Non-pigmented ciliary epithelial cell (primary cell): ENCODE results near the gene GALNT6.

ENCODE experiments used
- DNase-seq: peaks from one replicate; pipeline ENCODE4 v3.0.0-alpha.2; 2010; ENCODE audit warnings: low read depth

The GALNT6 gene, protein sequence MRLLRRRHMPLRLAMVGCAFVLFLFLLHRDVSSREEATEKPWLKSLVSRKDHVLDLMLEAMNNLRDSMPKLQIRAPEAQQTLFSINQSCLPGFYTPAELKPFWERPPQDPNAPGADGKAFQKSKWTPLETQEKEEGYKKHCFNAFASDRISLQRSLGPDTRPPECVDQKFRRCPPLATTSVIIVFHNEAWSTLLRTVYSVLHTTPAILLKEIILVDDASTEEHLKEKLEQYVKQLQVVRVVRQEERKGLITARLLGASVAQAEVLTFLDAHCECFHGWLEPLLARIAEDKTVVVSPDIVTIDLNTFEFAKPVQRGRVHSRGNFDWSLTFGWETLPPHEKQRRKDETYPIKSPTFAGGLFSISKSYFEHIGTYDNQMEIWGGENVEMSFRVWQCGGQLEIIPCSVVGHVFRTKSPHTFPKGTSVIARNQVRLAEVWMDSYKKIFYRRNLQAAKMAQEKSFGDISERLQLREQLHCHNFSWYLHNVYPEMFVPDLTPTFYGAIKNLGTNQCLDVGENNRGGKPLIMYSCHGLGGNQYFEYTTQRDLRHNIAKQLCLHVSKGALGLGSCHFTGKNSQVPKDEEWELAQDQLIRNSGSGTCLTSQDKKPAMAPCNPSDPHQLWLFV

DNA sequence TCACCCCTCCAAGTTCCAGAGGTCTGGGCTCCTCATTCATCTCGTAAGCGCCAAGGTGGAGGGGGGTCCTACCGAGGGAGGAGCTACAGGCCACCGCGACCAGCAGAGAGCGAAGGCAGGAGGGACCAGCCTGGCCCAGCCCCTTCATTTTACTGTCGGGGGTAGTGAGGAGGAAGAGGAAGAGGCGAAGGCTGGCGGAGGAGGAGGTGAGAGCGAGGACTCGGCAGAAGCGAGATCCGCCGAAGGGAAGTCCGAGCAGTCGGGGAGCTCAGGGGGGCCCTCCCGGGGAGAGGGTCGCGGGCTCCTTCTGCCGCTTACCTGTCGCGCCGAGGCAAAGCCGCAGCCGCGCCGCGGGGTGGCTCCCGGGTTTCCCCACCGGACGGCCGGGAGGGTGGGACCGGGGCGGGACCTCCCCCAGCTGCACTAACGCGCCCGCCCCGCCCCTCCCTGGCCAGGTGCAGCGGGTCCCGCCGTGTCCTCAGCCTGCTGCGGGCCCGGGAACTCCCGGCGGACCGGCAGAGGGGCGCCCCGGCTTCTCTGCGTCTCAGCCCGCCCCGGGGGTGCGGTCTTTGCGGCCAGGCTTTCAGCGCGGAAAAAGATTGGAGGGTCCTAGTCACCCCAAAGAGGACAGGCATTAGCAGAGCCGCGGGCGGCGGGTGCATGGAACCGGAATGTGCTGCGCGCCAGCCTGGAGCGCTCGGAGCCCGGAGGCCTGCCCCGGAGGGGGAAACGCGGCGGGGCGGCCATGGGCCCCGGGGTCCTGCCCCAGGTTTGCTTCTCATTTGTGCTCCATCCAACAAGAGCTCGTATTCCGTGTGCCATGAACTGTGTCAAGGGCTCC, at the start of gene GALNT6:
TSS of gene GALNT6 (minus strand) at position 124 of the 841 bp plus-strand sequence. CDS start 11,625 bp downstream, outside the sequence.
- DNase-seq = no peak

DNA sequence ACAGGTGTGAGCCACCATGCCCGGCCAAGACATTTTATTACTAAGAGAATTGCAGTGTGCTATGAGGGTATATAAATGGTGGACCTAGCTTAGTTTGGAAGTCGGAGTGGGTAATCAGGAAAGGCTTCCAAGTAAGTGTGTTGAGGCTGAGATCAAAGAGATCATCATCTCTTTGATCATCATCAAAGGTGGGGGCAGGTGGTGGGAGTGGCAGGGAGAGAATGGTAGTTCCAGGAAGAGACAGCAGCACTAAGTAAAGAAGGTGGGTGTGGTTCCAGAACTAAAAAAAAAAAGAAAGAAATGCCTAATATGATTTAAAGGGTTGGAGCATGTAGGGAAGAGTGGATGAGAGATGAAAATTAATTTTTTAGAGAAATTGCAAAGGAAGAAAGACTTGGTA, 48.1 kb upstream of the GALNT6 start:
- DNase-seq = no peak

DNA sequence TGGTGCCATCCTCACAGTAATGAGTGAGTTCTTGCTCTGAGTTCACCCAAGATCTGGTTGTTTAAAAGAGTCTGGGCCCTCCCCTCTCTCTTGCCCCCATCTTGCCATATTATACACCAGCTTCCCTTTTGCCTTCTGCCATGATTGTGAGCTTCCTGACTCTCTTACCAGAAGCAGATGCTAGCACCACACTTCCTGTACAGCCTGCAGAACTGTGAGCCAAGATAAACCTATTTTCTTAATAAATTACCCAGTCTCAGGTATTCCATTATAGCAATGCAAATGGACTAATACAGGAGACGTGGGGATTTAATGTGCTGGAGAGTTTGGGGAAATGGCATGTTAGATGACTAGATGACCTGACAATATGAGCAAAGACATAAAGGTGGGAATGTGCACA, 46.2 kb upstream of the GALNT6 start:
- DNase-seq = no peak

DNA sequence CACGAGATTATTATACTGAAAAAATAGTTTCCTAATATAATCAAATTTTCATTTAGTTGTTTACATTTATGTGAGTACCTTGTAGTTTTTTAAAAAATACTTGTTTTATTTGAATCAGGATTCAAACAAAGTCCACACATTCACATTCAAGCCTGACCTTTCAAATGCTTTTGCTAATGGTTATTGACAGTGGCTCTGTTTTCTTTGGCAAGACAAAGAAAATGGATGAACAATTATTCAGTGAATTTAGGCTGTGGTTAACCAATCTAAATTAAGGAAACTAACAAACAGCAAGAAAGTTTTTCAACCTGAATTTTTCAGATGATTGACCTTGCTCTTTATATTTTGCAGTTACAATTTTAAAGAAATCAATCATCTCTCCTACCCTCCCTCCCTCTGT, 43.1 kb upstream of the GALNT6 start:
- DNase-seq = no peak

- DNase-seq = no peak
These were observed 41.7 kb upstream of the GALNT6 start for GRCh38 chr12:51432921-51433320.

GRCh38 chr12:51430196-51430895, 39.1 kb upstream of the GALNT6 start:
- DNase-seq = no peak

GRCh38 chr12:51429700-51430099, 38.5 kb upstream of the GALNT6 start:
- no peak for DNase-seq

GRCh38 chr12:51428256-51428655, 37.0 kb upstream of the GALNT6 start:
- no peak for DNase-seq

- peak; percentile 28 for DNase-seq
These were observed 33.7 kb upstream of the GALNT6 start, which contains the start of gene SLC4A8 for GRCh38 chr12:51424662-51425539. Gene SLC4A8 (plus strand): TSS chr12:51424831. CDS start chr12:51424988, 157 bp downstream.

- no peak for DNase-seq
These were observed 33.0 kb upstream of the GALNT6 start for GRCh38 chr12:51424094-51424661.

- peak; percentile 36 for DNase-seq
These were observed 30.2 kb upstream of the GALNT6 start for GRCh38 chr12:51421266-51421884.

DNA sequence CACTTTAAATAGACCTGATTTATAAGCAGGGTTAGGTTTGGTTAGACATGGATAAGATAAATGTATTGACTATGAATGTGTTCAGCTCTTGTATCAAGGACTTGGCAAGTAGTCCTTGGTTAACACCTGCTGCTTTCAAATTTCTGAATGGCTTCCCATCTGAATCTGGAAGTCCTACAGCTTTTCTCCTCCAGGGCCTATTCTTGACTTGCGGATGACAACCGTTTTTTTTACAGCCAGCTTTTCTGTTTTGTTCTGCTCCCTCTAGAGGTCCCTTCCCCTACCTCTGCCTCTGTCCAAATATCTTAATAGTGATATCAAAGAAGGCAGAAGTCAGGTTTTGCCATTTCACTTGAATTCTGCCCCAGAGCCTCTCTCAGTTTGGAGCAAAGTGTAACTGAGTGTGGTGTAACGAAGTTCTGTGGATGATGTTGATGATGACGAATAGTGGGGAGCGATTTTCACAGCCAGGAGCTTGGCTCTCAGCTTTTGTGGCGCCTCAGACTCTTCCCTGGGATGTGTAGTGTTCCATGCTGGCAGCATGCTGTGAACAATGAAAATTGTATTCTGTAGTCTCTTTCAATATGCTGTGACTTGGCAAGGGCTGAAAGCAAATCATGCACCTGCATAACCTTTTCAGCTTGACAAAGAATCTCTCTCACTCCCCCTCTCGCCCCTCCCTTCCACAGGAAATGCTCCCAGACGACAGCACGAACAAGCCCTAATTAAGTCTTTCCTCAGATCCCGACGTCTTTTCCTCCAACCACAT, 28.4 kb upstream of the GALNT6 start:
- DNase-seq = no peak

DNA sequence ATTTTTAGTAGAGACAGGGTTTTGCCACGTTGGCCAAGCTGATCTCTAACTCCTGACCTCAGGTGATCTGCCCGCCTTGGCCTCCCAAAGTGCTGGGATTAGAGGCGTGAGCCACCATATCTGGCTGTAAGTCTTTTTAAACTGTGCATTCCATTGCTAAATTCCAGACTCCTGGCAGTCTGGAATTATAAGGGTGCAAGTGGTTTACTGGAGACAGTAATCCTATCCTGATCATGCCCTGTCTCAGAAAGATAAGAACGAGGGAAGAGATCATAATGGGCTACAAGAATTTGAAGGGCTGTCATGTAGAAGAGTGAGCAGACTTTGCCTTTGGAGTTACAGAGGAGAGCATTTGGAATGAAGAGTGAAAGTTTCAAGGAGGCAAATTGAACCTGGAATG, 26.6 kb upstream of the GALNT6 start:
- no peak for DNase-seq

DNA sequence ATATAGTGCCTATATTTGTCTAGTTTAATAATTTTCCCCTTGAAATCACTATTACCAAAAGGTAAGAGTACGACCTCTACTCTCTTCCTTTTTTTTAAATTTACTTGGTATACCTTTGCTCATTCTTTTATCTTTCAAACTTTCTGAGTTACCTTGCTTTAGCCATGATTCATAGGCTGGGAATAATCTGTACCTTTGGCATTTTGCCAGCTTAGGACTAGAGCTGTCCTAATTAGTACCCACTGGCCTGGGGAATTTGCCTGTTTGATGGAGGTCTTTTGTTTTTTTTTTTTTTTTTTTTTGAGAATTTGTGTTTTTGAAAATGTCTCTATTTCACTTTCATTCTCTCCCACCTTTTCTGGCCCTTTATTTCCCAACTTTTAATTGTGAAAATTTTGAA, 24.7 kb upstream of the GALNT6 start:
- DNase-seq = no peak

- DNase-seq = no peak
These were observed 22.6 kb upstream of the GALNT6 start for GRCh38 chr12:51413791-51414190.

- DNase-seq = no peak
These were observed 21.9 kb upstream of the GALNT6 start for GRCh38 chr12:51413149-51413548.

DNA sequence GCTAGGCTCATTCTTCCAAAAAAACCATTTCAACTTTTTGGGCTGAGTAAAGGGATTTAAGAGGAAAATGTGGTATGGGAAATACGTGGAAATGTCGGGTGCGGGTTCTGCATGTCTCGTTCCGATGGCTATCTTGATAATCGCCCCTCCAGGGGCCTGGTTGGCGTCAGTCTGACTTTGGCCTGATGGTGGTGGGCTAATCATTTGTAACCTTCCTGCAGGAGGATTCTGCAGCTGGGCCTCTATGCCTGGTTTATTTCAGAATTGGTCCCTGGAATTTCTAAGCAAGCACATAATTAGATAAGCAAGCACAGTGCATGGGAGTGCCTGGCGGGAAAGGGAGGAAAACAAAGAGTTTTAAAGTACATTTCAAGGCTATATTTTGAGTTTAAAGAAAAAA, 18.6 kb upstream of the GALNT6 start:
- no peak for DNase-seq

- no peak for DNase-seq
These were observed 16.4 kb upstream of the GALNT6 start for GRCh38 chr12:51407604-51408003.

- DNase-seq = no peak
These were observed 15.7 kb upstream of the GALNT6 start for GRCh38 chr12:51406859-51407258.
